ENCODE measurements around the gene IGF2BP1. TPM values are rescaled to one million over a fixed set of nuclear protein-coding genes. Genes with fewer than 3 reads are reported as not detected.

The IGF2BP1 gene
- total RNA-seq (2014; rRNA removed; shearing (Covaris generic)): 105 and 124 TPM in 2 replicates

GRCh38 chr17:48997103-48997826 lies at the start of gene IGF2BP1:
TSS of gene IGF2BP1 (plus strand) at chr17:48997385. CDS start at chr17:48997746, 361 bp downstream.
- H3K4me3 ChIP-seq (ENCODE audit: insufficient read depth, low read depth, low read length): peak within 1 kb of the TSS; percentile 99
- DNase-seq: peak; percentile 94
- no peaks in the 10 kb centered on the region; the same call in 1 of the 2 replicates for H3K36me3 ChIP-seq (replicated peaks; ENCODE audit: control insufficient read depth, insufficient read depth, low read length)

GRCh38 chr17:48951572-48951971 lies 45.6 kb upstream of the IGF2BP1 start:
- no peak for DNase-seq
- no peaks in the 10 kb centered on the region for H3K27me3 ChIP-seq (ENCODE audit: control insufficient read depth, insufficient read depth, low read length)
- no peak overlapping the region for H3K4me3 ChIP-seq (ENCODE audit: insufficient read depth, low read depth, low read length)
- no peaks in the 10 kb centered on the region for H3K36me3 ChIP-seq (replicated peaks; ENCODE audit: control insufficient read depth, insufficient read depth, low read length)

More at GRCh38 chr17:48997103-48997826, at the start of gene IGF2BP1:
- no peaks in the 10 kb centered on the region for H3K27me3 ChIP-seq (ENCODE audit: control insufficient read depth, insufficient read depth, low read length)

DNA sequence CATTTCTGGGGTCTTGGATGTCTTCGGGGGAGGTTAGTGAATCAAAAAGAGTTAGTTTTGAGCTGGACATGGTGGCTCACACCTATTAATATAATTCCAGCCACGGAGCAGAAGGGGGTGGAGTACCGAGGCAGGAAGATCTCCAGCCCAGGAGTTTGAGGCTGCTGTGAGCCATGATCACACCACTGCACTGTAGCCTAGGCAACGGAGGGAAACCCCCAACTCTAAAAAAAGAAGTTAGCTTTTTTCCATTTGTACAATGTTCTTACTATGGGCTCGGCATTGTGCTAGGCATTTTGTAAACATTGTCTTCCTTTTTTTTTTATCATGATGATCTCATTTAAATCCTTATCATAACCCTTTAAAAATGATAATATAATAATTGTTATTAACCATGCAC lies 44.3 kb upstream of the IGF2BP1 start:
- no peak for DNase-seq
- no peak overlapping the region for H3K4me3 ChIP-seq (ENCODE audit: insufficient read depth, low read depth, low read length)
- H3K36me3 ChIP-seq (replicated peaks; ENCODE audit: control insufficient read depth, insufficient read depth, low read length): no peaks in the 10 kb centered on the region
- no peaks in the 10 kb centered on the region for H3K27me3 ChIP-seq (ENCODE audit: control insufficient read depth, insufficient read depth, low read length)

DNA sequence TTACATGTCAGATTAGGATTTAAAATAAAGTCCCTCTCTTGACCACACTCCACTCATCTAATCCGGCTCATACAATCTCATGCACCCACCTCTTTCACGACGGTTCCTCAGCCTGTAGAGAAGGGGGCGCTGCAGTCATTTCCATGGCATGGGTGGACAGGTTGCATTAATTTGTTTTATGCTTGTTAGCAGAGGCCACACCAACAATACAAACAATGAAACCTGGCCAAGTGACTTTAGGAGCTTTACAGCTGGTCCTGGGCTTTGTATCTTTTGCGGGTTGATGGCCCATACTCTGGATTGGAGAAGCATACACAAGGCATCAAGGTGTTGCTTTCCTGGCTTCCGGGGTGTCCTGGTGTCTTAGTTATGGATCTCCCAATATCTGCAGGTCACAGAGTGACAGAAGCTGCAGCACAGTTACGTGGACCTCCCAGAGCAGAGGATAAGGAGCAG lies 42.9 kb upstream of the IGF2BP1 start:
- Histone ChIP-seq H3K4me3 (ENCODE audit: insufficient read depth, low read depth, low read length) (no peak overlapping the region), H3K36me3 (replicated peaks; ENCODE audit: control insufficient read depth, insufficient read depth, low read length) (no peaks in the 10 kb centered on the region), H3K27me3 (ENCODE audit: control insufficient read depth, insufficient read depth, low read length) (no peaks in the 10 kb centered on the region)
- DNase-seq: peak; percentile 74

DNA sequence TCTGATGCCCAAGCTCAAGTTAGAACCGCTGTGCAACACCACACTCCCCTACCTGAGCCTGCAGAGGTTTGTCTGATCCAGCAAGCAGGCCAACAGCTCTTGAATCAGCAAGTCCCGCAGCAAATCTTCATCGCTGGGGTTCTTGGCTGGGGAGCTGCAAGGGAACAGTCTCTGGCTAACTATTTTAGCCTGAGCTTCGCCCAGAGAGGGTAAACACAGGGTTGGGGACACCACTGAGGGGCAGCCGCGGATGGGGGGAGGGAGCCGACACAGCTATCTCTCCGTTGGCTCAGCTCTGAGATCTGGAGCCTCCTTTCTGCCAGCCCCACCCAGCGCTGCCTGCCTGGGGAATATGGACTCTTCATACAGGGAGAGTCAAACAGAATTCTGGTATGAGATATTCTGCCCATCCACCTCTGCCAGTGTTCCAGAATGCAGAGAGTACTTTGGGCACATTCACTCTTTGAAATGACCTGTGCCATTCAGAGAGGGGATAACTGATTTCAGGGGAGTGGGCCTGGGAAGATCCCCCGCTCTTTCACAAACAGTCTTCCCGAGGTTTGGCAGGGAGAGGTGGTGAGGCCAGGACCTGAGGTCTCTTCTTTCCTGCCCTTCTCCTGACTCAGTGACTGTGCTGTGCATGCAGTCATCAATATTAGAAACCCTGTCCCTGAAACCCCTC lies 36.2 kb upstream of the IGF2BP1 start:
- H3K4me3 ChIP-seq (ENCODE audit: insufficient read depth, low read depth, low read length): no peak overlapping the region
- H3K27me3 ChIP-seq (ENCODE audit: control insufficient read depth, insufficient read depth, low read length): no peaks in the 10 kb centered on the region
- no peaks in the 10 kb centered on the region for H3K36me3 ChIP-seq (replicated peaks; ENCODE audit: control insufficient read depth, insufficient read depth, low read length)
- peak; percentile 72 for DNase-seq

GRCh38 chr17:48961516-48962233 lies 35.5 kb upstream of the IGF2BP1 start:
- H3K27me3 ChIP-seq (ENCODE audit: control insufficient read depth, insufficient read depth, low read length): no peaks in the 10 kb centered on the region
- no peaks in the 10 kb centered on the region for H3K36me3 ChIP-seq (replicated peaks; ENCODE audit: control insufficient read depth, insufficient read depth, low read length)
- no peak overlapping the region for H3K4me3 ChIP-seq (ENCODE audit: insufficient read depth, low read depth, low read length)
- peak; percentile 80 for DNase-seq

DNA sequence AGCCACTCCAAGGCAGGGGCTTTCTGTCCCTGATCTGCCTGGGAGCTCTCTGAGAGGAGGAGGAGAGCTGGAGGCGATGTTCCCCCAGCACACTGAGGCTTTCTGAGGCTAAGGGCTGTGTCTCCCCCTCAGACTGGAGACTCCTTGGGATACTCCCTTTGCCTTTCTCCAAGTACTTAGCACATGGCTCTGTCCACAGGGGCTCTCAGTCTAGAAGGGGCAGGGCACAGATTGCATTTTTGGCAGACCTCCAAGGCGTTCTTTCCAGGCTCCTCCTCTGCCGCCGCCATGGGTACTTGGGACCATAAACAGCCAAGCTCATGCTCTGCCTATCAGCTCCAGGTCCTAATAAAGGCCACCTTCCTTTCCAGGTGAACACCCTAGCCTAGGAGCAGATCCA lies 27.0 kb upstream of the IGF2BP1 start:
- DNase-seq: no peak

GRCh38 chr17:48970865-48971687 lies 26.1 kb upstream of the IGF2BP1 start:
- Histone ChIP-seq H3K36me3 (replicated peaks; ENCODE audit: control insufficient read depth, insufficient read depth, low read length) (no peaks in the 10 kb centered on the region), H3K27me3 (ENCODE audit: control insufficient read depth, insufficient read depth, low read length) (no peaks in the 10 kb centered on the region), H3K4me3 (ENCODE audit: insufficient read depth, low read depth, low read length) (no peak overlapping the region)
- peak; percentile 41 for DNase-seq

More for the DNA sequence above, 27.0 kb upstream of the IGF2BP1 start:
- Histone ChIP-seq H3K4me3 (ENCODE audit: insufficient read depth, low read depth, low read length) (no peak overlapping the region), H3K27me3 (ENCODE audit: control insufficient read depth, insufficient read depth, low read length) (no peaks in the 10 kb centered on the region), H3K36me3 (replicated peaks; ENCODE audit: control insufficient read depth, insufficient read depth, low read length) (no peaks in the 10 kb centered on the region)

- H3K4me3 ChIP-seq (ENCODE audit: insufficient read depth, low read depth, low read length): no peak overlapping the region
- H3K27me3 ChIP-seq (ENCODE audit: control insufficient read depth, insufficient read depth, low read length): no peaks in the 10 kb centered on the region
- no peak for DNase-seq
- no peaks in the 10 kb centered on the region for H3K36me3 ChIP-seq (replicated peaks; ENCODE audit: control insufficient read depth, insufficient read depth, low read length)
These were observed 24.5 kb upstream of the IGF2BP1 start for GRCh38 chr17:48972749-48973097.

- no peak overlapping the region for H3K4me3 ChIP-seq (ENCODE audit: insufficient read depth, low read depth, low read length)
- no peaks in the 10 kb centered on the region for H3K27me3 ChIP-seq (ENCODE audit: control insufficient read depth, insufficient read depth, low read length)
- H3K36me3 ChIP-seq (replicated peaks; ENCODE audit: control insufficient read depth, insufficient read depth, low read length): no peaks in the 10 kb centered on the region
- peak; percentile 40 for DNase-seq
These were observed 23.4 kb upstream of the IGF2BP1 start for GRCh38 chr17:48973806-48974205.

GRCh38 chr17:48981927-48982539 lies 15.2 kb upstream of the IGF2BP1 start:
- no peaks in the 10 kb centered on the region for H3K27me3 ChIP-seq (ENCODE audit: control insufficient read depth, insufficient read depth, low read length)
- H3K36me3 ChIP-seq (replicated peaks; ENCODE audit: control insufficient read depth, insufficient read depth, low read length): no peaks in the 10 kb centered on the region
- no peak for DNase-seq
- no peak overlapping the region for H3K4me3 ChIP-seq (ENCODE audit: insufficient read depth, low read depth, low read length)

GRCh38 chr17:48985436-48986245 lies 11.5 kb upstream of the IGF2BP1 start:
- no peaks in the 10 kb centered on the region for H3K36me3 ChIP-seq (replicated peaks; ENCODE audit: control insufficient read depth, insufficient read depth, low read length)
- no peak overlapping the region for H3K4me3 ChIP-seq (ENCODE audit: insufficient read depth, low read depth, low read length)
- no peak for DNase-seq
- no peaks in the 10 kb centered on the region for H3K27me3 ChIP-seq (ENCODE audit: control insufficient read depth, insufficient read depth, low read length)

GRCh38 chr17:48989100-48989499 lies 8.1 kb upstream of the IGF2BP1 start:
- Histone ChIP-seq H3K27me3 (ENCODE audit: control insufficient read depth, insufficient read depth, low read length) (no peaks in the 10 kb centered on the region), H3K4me3 (ENCODE audit: insufficient read depth, low read depth, low read length) (no peak overlapping the region), H3K36me3 (replicated peaks; ENCODE audit: control insufficient read depth, insufficient read depth, low read length) (no peaks in the 10 kb centered on the region)
- DNase-seq: no peak
